Erythroblast (primary cell): ENCODE measurements around the gene CD4.

Experiments
- GATA1 ChIP-seq: IDR thresholded peaks from 2 replicates; pipeline ENCODE4 v1.6.1; 2011; ENCODE audit warnings: low read depth, mild to moderate bottlenecking, control low read depth, low read length, moderate library complexity
- POLR2A ChIP-seq: IDR thresholded peaks from 2 replicates; pipeline ENCODE4 v1.6.1; 2011; ENCODE audit warnings: mild to moderate bottlenecking, low read length

DNA sequence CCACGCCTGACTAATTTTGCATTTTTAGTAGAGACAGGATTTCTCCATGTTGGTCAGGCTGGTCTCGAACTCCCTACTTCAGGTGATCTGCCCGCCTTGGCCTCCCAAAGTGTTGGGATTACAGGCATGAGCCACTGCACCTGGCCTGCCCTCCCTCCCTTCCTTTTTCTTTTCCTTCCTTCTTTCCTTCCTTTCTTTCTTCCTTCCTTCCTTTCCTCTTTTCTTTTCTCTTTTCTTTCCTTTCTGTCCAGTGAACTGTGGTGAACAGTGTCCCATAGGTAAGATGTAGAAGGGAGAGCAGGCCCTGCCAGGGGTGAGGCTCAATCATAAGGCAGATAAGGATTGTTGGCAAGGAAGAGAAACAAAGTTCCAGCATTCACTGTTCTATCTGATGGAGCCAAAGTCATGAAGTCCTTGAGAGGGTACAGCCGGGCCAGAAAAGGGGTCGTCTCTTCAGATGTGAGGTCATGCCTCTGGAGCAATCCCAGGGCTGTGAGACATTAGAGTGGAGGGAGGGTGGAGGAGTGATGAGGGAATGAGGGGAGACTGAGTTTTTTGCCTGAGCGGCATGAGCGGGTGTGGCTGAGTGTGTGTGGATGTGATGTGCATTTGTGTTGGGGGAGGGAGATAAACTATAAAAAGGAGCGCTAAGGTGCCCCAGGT, 32.2 kb upstream of the CD4 start:
- TF ChIP-seq POLR2A (no peak), GATA1 (no peak)
